A673 (cell line): ENCODE measurements around the gene CLDN5. TPM values are rescaled to one million over a fixed set of nuclear protein-coding genes. Genes with fewer than 3 reads are reported as not detected.

Experiments
- BruUV-seq: library from RNA; stranded (reverse); fragments of 400-500 nt; replicated peaks from 2 replicates; lab custom pipeline; 2021; lab: Mats Ljungman, UMichigan
- CTCF ChIA-PET: fragments of 300-600 bp; sonication (Branson Sonifier 250); formaldehyde crosslinking; loops from one replicate; lab custom pipeline; 2022; ENCODE audit warnings: antibody characterized with exemption; lab: Charles Lee
- POLR2A ChIA-PET: fragments of 300-600 bp; sonication (Branson Sonifier 250); formaldehyde crosslinking; loops from one replicate; lab custom pipeline; 2022; ENCODE audit warnings: antibody characterized with exemption; ENCODE audit not compliant: low non-redundant PET; lab: Charles Lee
- DNase-seq: peaks from one replicate; pipeline ENCODE4 v3.0.0-alpha.2; 2015; ENCODE audit warnings: low spot score
- H3K27ac ChIP-seq: fragments of 200-600 bp; sonication (generic); 2 replicates; pipeline ENCODE4 v1.5.1; 2016; ENCODE audit warnings: mixed run types, low read depth, mild to moderate bottlenecking, mixed read lengths, antibody characterized with exemption, low read length; ENCODE audit not compliant: poor library complexity, severe bottlenecking
- H3K27me3 ChIP-seq: fragments of 200-600 bp; sonication (generic); replicated peaks from 2 replicates; pipeline ENCODE4 v1.6.1; 2017; ENCODE audit warnings: mixed run types, low read depth, mild to moderate bottlenecking, mixed read lengths, antibody characterized with exemption, low read length; ENCODE audit not compliant: insufficient read depth, poor library complexity
- H3K36me3 ChIP-seq: fragments of 200-600 bp; sonication (generic); 2 replicates; pipeline ENCODE4 v1.6.1; 2016; ENCODE audit warnings: mixed run types, mild to moderate bottlenecking, mixed read lengths, antibody characterized with exemption, low read length; ENCODE audit not compliant: insufficient read depth, poor library complexity, severe bottlenecking
- H3K4me1 ChIP-seq: fragments of 200-600 bp; sonication (generic); 2 replicates; pipeline ENCODE4 v1.6.1; 2017; ENCODE audit warnings: mixed run types, mild to moderate bottlenecking, mixed read lengths, antibody characterized with exemption, low read length; ENCODE audit not compliant: insufficient read depth, poor library complexity, severe bottlenecking
- H3K4me3 ChIP-seq: fragments of 200-600 bp; sonication (generic); 2 replicates; pipeline ENCODE4 v1.5.1; 2016; ENCODE audit warnings: low read depth, mixed run types, mild to moderate bottlenecking, mixed read lengths, low read length; ENCODE audit not compliant: poor library complexity, severe bottlenecking
- H3K9me3 ChIP-seq: fragments of 200-600 bp; sonication (generic); 2 replicates; pipeline ENCODE4 v1.6.1; 2016; ENCODE audit warnings: mixed run types, low read depth, mild to moderate bottlenecking, mixed read lengths, antibody characterized with exemption, low read length; ENCODE audit not compliant: poor library complexity, severe bottlenecking
- EZH2 ChIP-seq: fragments of 200-600 bp; sonication (generic); IDR thresholded peaks from 2 replicates; pipeline ENCODE4 v1.6.1; 2017; ENCODE audit warnings: borderline replicate concordance, low read depth, mild to moderate bottlenecking, mixed read lengths, antibody characterized with exemption, low read length; ENCODE audit not compliant: poor library complexity, severe bottlenecking
- intact Hi-C: fragments of 100-400 bp; cut with micrococcal nuclease; formaldehyde crosslinking; loops from one replicate; pipeline ENCODE4 v1.10.0; 2022; ENCODE audit not compliant: unreplicated experiment
- total RNA-seq: library from RNA; stranded (reverse); gene quantifications from 2 replicates; pipeline ENCODE4 v1.2.3, GENCODE V29; 2021
- TF ChIP-seq, protein P1 (sequence below): fragments of 300-800, 200-600 bp; sonication (generic); conservative IDR thresholded peaks from 2 replicates; pipeline ENCODE4 v1.5.1; 2017; ENCODE audit warnings: low read depth, mild to moderate bottlenecking, antibody characterized with exemption, low read length, moderate library complexity, mixed read lengths

CLDN5 gene
- total RNA-seq, 1 experiment from 2014 or later: 0.21 TPM

DNA sequence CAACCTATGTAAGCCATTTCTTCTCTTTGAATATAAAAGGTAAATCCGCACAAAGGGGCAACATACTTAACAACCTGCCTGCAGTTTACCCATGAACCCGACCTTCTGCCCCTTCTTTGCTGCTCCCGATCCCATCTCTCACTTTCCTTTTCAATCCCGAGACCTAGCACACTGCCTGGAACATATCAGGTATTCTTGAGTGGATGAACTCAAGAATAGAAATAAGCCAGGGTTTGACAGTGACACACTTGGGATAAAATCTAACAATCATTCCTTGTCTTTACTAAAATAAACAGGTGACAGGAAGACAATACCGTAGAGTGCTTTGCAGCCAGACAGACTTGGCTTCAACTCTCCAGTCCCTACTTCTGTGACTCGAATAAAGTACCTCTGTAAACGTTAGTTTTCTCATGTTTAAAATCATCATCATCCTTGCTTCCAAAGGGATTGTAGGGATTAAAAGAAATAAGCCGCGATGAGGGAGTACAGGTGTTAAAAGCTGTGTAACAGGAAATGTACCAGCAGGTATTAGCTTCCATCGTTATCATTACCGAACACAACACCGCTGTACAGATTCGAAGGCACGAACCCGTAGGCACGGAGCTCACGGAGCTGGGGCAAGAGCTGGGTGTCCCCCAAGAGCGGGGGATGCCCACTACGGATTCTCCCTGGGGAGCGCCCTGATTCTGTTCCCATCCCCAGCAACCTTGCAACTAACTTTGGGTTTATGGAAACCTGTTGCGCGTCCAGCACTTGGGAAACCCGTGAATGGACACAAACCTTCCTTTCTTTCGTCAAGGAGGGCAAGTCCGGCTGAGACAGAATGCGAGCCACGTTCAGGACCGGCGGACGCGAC lies 45.9 kb downstream of the CLDN5 start:
- TF ChIP-seq, protein P1, sequence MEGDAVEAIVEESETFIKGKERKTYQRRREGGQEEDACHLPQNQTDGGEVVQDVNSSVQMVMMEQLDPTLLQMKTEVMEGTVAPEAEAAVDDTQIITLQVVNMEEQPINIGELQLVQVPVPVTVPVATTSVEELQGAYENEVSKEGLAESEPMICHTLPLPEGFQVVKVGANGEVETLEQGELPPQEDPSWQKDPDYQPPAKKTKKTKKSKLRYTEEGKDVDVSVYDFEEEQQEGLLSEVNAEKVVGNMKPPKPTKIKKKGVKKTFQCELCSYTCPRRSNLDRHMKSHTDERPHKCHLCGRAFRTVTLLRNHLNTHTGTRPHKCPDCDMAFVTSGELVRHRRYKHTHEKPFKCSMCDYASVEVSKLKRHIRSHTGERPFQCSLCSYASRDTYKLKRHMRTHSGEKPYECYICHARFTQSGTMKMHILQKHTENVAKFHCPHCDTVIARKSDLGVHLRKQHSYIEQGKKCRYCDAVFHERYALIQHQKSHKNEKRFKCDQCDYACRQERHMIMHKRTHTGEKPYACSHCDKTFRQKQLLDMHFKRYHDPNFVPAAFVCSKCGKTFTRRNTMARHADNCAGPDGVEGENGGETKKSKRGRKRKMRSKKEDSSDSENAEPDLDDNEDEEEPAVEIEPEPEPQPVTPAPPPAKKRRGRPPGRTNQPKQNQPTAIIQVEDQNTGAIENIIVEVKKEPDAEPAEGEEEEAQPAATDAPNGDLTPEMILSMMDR: no peak
- TF ChIP-seq EZH2: no peak
- Histone ChIP-seq H3K27me3 (no peaks in the 10 kb centered on the region), H3K36me3 (peaks cover 25% of the 10 kb centered on the region), H3K27ac (peak overlapping the region; percentile 99), H3K4me3 (peak overlapping the region; percentile 75), H3K9me3 (no peaks in the 10 kb centered on the region), H3K4me1 (peaks cover 9% of the 10 kb centered on the region)
- ChIA-PET POLR2A (no interaction called here), CTCF (no interaction called here)
- DNase-seq: no peak
- BruUV-seq: no TSS peak
- intact Hi-C loops: loop anchor here (2.0 kb wide), 1 partner anchor 45 kb away; the partner anchor contains the start of gene MRPL40

GRCh38 chr22:19477321-19478044 lies 46.7 kb downstream of the CLDN5 start:
- Histone ChIP-seq H3K27ac (peak overlapping the region; percentile 99), H3K4me1 (peaks cover 9% of the 10 kb centered on the region), H3K27me3 (no peaks in the 10 kb centered on the region), H3K36me3 (peaks cover 26% of the 10 kb centered on the region), H3K9me3 (no peaks in the 10 kb centered on the region), H3K4me3 (peak overlapping the region; percentile 75)
- TSS peak; percentile 42 for BruUV-seq
- intact Hi-C loops: loop anchor here (2.0 kb wide), 1 partner anchor 45 kb away; the partner anchor contains the start of gene MRPL40
- peak; percentile 28 for DNase-seq
- ChIA-PET CTCF (no interaction called here), POLR2A (no interaction called here)
- TF ChIP-seq, protein P1: peak; percentile 44
- TF ChIP-seq EZH2: no peak

- DNase-seq: no peak
- ChIA-PET CTCF (no interaction called here), POLR2A (interaction anchor here (0.6 kb wide), 1 partner anchor 25 kb away, joined by 3 read pairs; no protein-coding TSS in a partner anchor)
- peaks cover 32% of the 10 kb centered on the region for H3K36me3 ChIP-seq
- H3K27me3 ChIP-seq: no peaks in the 10 kb centered on the region
- H3K4me1 ChIP-seq: peaks cover 9% of the 10 kb centered on the region
- TF ChIP-seq EZH2: no peak
- TF ChIP-seq, protein P1: no peak
- H3K27ac ChIP-seq: no peak overlapping the region
- no peak overlapping the region for H3K4me3 ChIP-seq
- H3K9me3 ChIP-seq: no peaks in the 10 kb centered on the region
- BruUV-seq: no TSS peak
- intact Hi-C loops: no loop called here
Observed at GRCh38 chr22:19476023-19476422, 48.2 kb downstream of the CLDN5 start.
